Measurements from ENCODE around the gene MYO7B.

The MYO7B gene

GRCh38 chr2:127650785-127651380 lies 115.4 kb downstream of the MYO7B start:
- no peak for DNase-seq (ENCODE audit: low read depth)

GRCh38 chr2:127651381-127651809 lies 115.9 kb downstream of the MYO7B start:
- no peak for DNase-seq (ENCODE audit: low read depth)

DNA sequence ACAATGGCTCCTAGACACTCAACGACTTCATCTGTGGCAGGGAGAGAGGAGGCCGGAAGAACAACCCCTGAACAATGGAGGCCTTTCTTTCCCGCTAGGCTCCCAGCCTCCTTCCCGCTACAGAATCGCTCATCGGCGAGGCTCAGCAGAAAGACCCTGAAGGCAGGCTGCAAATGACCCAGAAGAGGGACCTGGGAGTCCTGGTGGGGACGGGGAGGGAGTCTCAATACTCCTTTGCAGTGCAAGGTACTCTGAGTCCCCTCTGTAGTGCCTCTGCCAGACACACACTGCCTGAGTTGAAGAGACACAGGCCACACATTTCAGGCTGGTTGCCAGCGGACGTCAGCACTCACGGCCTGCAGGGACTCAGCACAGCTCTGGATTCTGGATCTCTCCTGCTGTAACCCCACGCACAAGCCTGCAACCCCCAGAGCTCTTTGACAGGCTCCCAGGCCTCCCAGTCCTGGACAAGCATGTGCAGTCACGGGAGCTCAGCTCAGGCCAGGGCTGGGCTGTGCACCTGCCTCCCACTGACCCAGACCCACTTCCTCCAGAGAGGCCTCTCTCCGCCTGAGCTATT lies 116.6 kb downstream of the MYO7B start:
- no peak for DNase-seq (ENCODE audit: low read depth)

DNA sequence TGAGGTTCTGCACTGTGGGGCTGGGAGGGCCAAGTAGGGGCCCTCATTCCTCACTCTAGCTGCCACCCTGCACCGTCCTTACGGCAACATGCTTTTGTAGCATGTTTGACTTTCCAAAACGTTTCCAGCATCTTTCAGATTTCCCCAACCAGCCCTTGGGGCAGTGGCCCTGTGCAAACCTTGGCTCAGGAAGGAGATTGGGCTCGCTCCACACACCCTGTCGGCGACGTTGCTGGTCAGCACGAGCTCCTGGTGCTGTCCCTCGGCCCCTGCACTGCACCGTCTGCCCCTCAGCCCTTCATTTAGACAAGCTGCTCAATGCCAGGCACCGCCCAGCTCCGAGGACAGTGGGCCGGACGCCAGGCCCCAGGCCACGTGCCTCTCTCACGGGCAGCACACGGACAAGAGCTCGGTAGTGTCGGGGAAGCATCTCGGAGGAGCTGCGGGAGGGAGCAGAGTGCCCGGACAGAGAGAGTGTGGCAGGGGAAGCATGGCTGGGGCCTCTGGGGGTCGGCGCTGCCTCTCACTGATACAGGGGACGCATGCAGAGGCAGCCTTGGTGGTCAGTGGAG lies 117.4 kb downstream of the MYO7B start:
- no peak for DNase-seq (ENCODE audit: low read depth)

DNA sequence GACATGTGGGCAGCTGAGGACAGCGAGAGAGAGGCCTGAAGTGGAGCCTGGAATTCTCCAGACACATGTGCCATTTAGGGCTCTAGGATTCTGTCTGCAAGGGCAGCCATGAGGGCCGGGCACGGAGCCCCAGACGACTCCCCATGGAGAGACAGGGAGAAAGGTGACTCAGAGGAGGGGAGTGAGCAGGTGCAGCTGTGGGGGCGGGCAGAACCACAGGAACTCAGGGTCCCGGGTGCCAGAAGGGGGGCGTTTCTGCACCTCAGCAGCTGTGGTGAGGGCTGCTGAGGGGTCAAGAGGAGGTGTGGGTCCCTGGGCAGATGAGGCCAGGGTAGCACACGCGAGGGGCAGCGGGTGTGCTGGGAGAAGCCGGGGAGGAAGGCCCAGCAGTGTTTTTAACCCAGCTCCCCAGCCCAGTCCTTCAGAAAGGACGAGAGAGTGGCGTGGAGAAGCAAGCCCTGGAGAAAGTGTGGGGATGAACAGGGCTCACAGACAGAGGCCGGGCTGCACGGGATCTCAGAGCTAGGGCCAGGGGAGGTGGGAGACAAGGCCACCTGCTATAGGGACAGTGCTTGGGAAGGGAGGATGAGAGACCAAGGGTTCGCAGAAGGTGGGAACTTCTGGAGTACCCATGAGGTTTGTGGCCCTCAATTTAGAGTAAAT lies 118.1 kb downstream of the MYO7B start:
- DNase-seq (ENCODE audit: low read depth) = no peak

DNA sequence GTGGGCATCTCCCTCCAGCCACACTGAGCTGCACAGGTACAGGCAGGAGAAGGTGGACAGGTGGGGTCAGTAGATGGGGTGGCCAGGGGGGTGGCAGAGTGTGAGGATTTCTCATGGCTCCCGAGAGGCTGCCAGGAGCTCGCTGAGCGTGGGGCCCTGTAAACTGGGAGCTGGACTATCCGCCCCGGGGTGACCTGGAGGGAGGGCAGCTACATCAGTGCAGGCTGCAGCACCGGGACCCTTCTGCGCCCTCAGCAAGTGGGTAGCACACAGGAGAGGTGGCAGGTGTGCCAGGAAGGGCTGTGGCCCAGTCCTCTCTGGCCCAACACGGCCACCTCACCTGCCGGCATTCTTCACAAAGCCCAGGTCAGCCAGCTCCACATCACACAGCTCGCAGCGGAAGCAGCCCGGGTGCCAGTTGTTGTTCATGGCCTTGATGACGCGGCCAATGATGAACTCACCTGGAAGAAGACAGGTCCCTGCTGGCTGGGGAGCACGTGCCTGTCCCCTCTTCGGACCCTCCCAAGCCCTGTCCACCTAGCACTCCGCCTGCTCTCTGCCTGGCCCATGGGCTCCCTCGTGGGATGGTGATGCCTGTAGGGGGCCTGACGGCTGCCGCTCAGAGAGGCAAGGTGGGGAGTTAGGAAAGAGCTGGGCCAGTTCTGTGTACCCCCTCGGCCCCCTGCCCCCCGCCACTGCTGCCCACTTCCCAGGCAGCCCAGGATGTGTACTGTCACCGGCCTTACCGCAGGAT lies 118.8 kb downstream of the MYO7B start:
- DNase-seq (ENCODE audit: low read depth) = no peak

GRCh38 chr2:127654838-127655175 lies 119.3 kb downstream of the MYO7B start:
- no peak for DNase-seq (ENCODE audit: low read depth)

DNA sequence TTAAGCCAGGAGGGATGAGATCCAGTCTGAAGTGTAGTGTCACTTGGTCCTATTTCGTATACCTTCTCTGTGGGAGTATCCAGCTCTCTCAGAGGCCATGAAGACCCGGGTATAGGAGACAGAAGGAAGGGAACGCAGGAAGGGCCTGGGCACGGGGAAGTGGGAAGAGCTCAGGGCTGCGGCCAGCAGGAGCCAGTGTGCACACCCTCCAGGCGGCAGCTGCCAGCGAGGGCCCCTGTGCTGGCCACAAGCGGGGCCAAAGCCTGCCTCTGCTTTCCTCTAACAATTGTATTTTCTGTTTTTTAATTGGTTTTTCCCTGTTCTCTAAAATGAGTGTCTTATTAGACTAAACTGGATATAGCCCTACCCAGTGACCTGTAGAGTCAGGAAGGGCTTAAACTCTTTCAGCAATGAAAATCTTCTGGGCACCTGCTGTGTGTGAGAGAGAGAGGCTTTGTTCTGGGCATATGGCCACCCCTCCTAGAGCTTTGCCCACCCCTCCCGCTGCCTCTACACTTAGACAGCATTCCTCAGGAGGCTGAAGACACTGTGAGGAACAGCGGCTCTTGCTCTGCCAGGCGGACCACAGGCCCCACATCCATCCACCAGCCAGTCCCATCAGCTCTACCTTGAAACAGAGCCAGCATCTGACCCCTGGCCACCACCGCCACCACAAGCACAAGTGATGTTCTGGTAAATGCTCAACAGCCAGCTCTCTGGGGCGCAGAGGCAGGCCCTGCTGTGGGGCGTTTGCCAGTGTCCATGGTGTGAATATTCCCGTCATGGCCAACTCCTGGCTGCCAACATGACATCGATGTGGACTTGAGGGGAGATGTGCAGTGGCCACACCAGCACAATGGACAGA lies 120.0 kb downstream of the MYO7B start:
- no peak for DNase-seq (ENCODE audit: low read depth)

DNA sequence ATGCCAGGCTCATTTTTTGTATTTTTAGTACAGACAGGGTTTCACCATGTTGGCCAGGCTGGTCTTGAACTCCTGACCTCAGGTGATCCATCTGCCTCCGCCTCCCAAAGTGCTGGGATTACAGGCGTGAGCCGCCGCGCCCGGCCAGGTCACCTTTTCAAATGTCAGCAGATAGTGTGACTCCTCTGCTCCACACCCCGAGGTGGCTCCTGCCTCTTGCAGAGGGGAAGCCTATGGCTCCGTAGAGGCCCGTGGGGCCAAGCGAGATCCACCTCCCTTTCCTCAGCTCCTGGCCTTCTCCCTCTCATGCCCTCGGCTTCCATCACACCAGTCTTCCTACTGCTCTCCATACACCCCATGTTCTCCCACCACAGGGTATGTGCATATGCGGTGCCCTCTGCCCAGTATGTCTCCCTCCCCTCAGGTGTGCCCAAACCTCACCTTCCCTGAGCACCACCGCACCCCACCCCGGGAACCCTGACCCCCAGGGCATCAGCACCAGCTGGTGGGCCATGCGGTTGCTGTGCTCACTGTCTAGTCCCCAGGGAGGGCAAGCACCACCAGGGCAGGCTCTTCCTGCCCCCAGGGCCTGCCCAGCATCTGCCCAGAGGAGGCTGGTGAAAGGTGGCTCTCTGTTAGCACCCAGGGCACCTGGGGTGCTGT lies 121.2 kb downstream of the MYO7B start:
- no peak for DNase-seq (ENCODE audit: low read depth)

- no peak for DNase-seq (ENCODE audit: low read depth)
These were observed 121.7 kb downstream of the MYO7B start for GRCh38 chr2:127657232-127657595.

- DNase-seq (ENCODE audit: low read depth) = no peak
These were observed 122.7 kb downstream of the MYO7B start for GRCh38 chr2:127658146-127658545.

- no peak for DNase-seq (ENCODE audit: low read depth)
These were observed 123.3 kb downstream of the MYO7B start for GRCh38 chr2:127658641-127659407.

- DNase-seq (ENCODE audit: low read depth) = no peak
These were observed 124.2 kb downstream of the MYO7B start for GRCh38 chr2:127659408-127660290.

GRCh38 chr2:127660291-127660578 lies 124.8 kb downstream of the MYO7B start:
- DNase-seq (ENCODE audit: low read depth) = no peak

- DNase-seq (ENCODE audit: low read depth) = no peak
These were observed 125.7 kb downstream of the MYO7B start for GRCh38 chr2:127661072-127661649.

GRCh38 chr2:127661949-127662510 lies 126.5 kb downstream of the MYO7B start:
- DNase-seq (ENCODE audit: low read depth) = no peak

DNA sequence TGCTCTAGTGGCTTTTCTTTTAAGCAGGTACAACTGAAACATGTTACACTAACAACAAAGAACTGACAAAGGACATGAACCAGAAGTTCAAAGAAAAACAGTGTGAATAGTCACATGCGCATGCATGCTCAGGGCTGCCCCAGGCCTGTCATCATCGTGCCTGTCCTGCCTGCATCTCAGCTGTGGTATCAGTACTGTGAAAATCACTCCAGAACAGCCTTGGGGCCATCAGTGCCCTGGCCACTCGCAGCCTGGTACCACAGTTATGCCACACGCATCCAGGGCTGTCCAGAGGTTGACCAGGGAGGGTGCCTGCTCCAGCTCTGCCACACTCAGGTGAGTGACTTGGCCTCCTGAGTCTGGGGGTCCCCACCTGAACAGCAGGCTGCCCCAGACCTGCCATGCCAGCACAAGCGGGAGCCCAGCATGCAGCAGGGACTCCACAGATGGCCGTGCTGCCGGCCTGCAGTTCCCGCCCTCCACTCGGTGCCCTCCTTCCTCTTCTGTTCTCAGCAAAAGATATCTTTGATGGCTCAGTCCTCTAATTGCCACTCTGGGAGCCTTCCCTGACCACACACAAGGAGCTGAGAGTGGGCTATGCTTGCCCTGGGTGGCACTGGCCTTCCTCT lies 127.6 kb downstream of the MYO7B start:
- DNase-seq (ENCODE audit: low read depth) = no peak

DNA sequence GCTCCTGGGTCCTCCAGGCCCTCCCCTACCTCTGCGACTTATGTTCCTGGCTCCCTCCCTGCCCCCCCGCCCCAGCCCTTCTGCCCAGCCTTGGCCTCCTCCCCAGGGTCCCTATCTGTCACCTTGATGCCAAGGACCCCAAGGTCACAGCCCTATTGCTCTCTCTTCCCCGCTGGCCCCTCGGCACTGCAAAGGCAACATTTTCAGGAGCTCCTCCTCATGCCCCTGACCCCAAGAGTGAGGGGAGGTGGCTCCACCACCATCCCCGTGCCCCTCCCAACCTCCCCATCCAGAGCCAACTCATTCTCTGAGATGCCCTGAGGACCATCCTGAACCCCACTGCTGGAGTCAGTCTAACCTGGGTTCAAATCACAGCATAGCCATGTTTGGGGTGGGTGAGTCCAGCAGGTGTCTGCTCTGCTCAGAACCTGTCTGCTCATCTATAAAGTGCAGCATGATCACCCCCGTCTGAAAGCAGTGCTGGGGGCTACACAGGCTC lies 128.1 kb downstream of the MYO7B start:
- DNase-seq (ENCODE audit: low read depth) = no peak
